T-cell (primary cell): Measurements from ENCODE around the gene MRPL48. TPM values are rescaled to one million over a fixed set of nuclear protein-coding genes. Genes with fewer than 3 reads are reported as not detected.
A peak's percentile ranks its signal among the peaks of the same experiment; 100 is the strongest.

Experiments used
- ATAC-seq, 4 experiments: fragments of 200-7000 bp in 3 of 4; fragments of 150-1000 bp in 1 of 4; cut with Tn5 transposase; replicated peaks in 1 of 4; 1 replicate in 3 of 4; 2 replicates in 1 of 4; pipeline ENCODE4 v1.10.0; 2021; ENCODE audit warnings: moderate library complexity in 3 of 4, mild to moderate bottlenecking in 2 of 4, moderate number of reproducible peaks in 1 of 4
- CTCF ChIA-PET, 2 donors: fragments of 300-600 bp; sonication (Branson Sonifier 250); formaldehyde crosslinking; loops; one replicate each; lab custom pipeline; 2022; ENCODE audit warnings: antibody characterized with exemption in 2 of 2; lab: Charles Lee
- POLR2A ChIA-PET, 2 donors: fragments of 300-600 bp; sonication (Branson Sonifier 250); formaldehyde crosslinking; loops; one replicate each; lab custom pipeline; 2022; ENCODE audit warnings: antibody characterized with exemption in 2 of 2; lab: Charles Lee
- DNase-seq, 35 experiments: peaks; one replicate each; pipeline versions ENCODE4 v3.0.0 to v3.0.0-alpha.2; 2013 to 2023
- H3K27ac ChIP-seq: one replicate; pipeline ENCODE4 v1.5.1; 2013; ENCODE audit warnings: low read length
- H3K27me3 ChIP-seq, 2 experiments: replicated peaks in 1 of 2; 1 replicate in 1 of 2; 2 replicates in 1 of 2; pipeline versions ENCODE4 v1.6.1 to v1.7.0; 2013; ENCODE audit warnings: low read length in 1 of 2, mixed read lengths in 1 of 2; ENCODE audit not compliant: control insufficient read depth in 2 of 2, insufficient read depth in 2 of 2; ENCODE audit errors: extremely low read depth in 1 of 2
- H3K36me3 ChIP-seq, 2 donors: 1 replicate in 1 of 2; 2 replicates in 1 of 2; pipeline versions ENCODE4 v1.6.1 to v1.7.0; 2013; ENCODE audit warnings: low read length in 1 of 2; ENCODE audit not compliant: control insufficient read depth in 2 of 2, insufficient read depth in 1 of 2; ENCODE audit errors: extremely low read depth in 1 of 2
- H3K4me1 ChIP-seq, 2 experiments: 1 replicate in 1 of 2; 2 replicates in 1 of 2; pipeline versions ENCODE4 v1.6.1 to v1.7.0; 2013; ENCODE audit warnings: low read length in 2 of 2, mixed read lengths in 1 of 2; ENCODE audit not compliant: insufficient read depth in 2 of 2, control insufficient read depth in 1 of 2; ENCODE audit errors: extremely low read depth in 1 of 2
- H3K4me3 ChIP-seq, 2 donors: 1 replicate in 1 of 2; 2 replicates in 1 of 2; pipeline versions ENCODE4 v1.5.1 to v1.7.0; 2013; ENCODE audit warnings: mild to moderate bottlenecking in 2 of 2, low read length in 1 of 2, moderate library complexity in 1 of 2; ENCODE audit not compliant: control insufficient read depth in 1 of 2; ENCODE audit errors: extremely low read depth in 1 of 2
- H3K9me3 ChIP-seq: 2 replicates; pipeline ENCODE4 v1.7.0; 2013
- H3K27ac Mint-ChIP-seq, 2 donors: one replicate each; pipeline ENCODE4 v1.8.0; 2020 to 2021; ENCODE audit warnings: mild to moderate bottlenecking in 2 of 2, mixed read lengths in 2 of 2
- H3K27me3 Mint-ChIP-seq, 2 donors: one replicate each; pipeline ENCODE4 v1.8.0; 2021 to 2022; ENCODE audit warnings: mixed read lengths in 2 of 2
- H3K36me3 Mint-ChIP-seq: one replicate; pipeline ENCODE4 v1.8.0; 2021; ENCODE audit warnings: mixed read lengths
- H3K4me1 Mint-ChIP-seq, 3 donors: one replicate each; pipeline ENCODE4 v1.8.0; 2020 to 2022; ENCODE audit warnings: mixed read lengths in 3 of 3, mild to moderate bottlenecking in 1 of 3
- H3K4me3 Mint-ChIP-seq, 3 donors: one replicate each; pipeline ENCODE4 v1.8.0; 2020 to 2022; ENCODE audit warnings: mild to moderate bottlenecking in 3 of 3, mixed read lengths in 3 of 3, moderate library complexity in 3 of 3
- H3K9me3 Mint-ChIP-seq, 3 donors: one replicate each; pipeline ENCODE4 v1.8.0; 2020 to 2022; ENCODE audit warnings: mixed read lengths in 3 of 3
- WGBS: methylation state at CpG from one replicate; pipeline ENCODE4 v1.1.5; 2013; ENCODE audit warnings: missing lambda C conversion rate; ENCODE audit not compliant: insufficient coverage; 5-methylcytosine and 5-hydroxymethylcytosine counted together
- total RNA-seq, 35 experiments: library from RNA in 6 of 35; stranded (reverse) in 6 of 35; fragments of 120-200 nt in 1 of 35; gene quantifications; one replicate each; pipeline versions ENCODE4 v1.2.1 to v1.2.4 and lab custom pipeline; 2013 to 2026

Gene MRPL48
- total RNA-seq, 5 donors from 2014 or later (not counting 1 experiment from before 2014, with no cell fraction given) = 21.9 to 26.6 (median 25.7) TPM

- Mint-ChIP-seq H3K4me1 (no peaks in the 10 kb centered on the region), H3K27me3 (no peaks in the 10 kb centered on the region)
- POLR2A ChIA-PET = no interaction called here
These were observed 72.0 kb downstream of the MRPL48 start for GRCh38 chr11:73859671-73860070.

GRCh38 chr11:73860202-73860601, 72.5 kb downstream of the MRPL48 start:
- Histone ChIP-seq H3K36me3 (peaks cover 2 to 28% of the 10 kb centered on the region in 2 donors), H3K9me3 (no peaks in the 10 kb centered on the region), H3K4me3 (no peak overlapping the region), H3K4me1 (no peaks in the 10 kb centered on the region), H3K27ac (no peak overlapping the region), H3K27me3 (no peaks in the 10 kb centered on the region)
- no peaks in the 10 kb centered on the region for H3K4me1 Mint-ChIP-seq
- H3K4me3 Mint-ChIP-seq = no peak overlapping the region
- CTCF ChIA-PET = no interaction called here
- DNase-seq (no peak), ATAC-seq (no peak)
- POLR2A ChIA-PET = no interaction called here
- H3K9me3 Mint-ChIP-seq = no peaks in the 10 kb centered on the region
- no peak overlapping the region for H3K27ac Mint-ChIP-seq
- peaks cover 46% of the 10 kb centered on the region for H3K36me3 Mint-ChIP-seq
- H3K27me3 Mint-ChIP-seq = no peaks in the 10 kb centered on the region
- 100% methylated on average over 1 of the region's 2 CpGs for WGBS

More at GRCh38 chr11:73859671-73860070, 72.0 kb downstream of the MRPL48 start:
- Mint-ChIP-seq H3K27ac (no peak overlapping the region), H3K36me3 (peaks cover 46% of the 10 kb centered on the region), H3K9me3 (no peaks in the 10 kb centered on the region), H3K4me3 (no peak overlapping the region)
- H3K27ac ChIP-seq = no peak overlapping the region
- no CpG with 5 or more reads among the region's 2 CpGs for whole genome bisulfite sequencing
- no peaks in the 10 kb centered on the region for H3K27me3 ChIP-seq
- CTCF ChIA-PET = no interaction called here
- no peak for ATAC-seq
- H3K4me3 ChIP-seq = no peak overlapping the region
- H3K4me1 ChIP-seq = no peaks in the 10 kb centered on the region
- peaks cover 3 to 31% of the 10 kb centered on the region in 2 donors for H3K36me3 ChIP-seq
- DNase-seq = no peak
- H3K9me3 ChIP-seq = no peaks in the 10 kb centered on the region

GRCh38 chr11:73862986-73863385, 75.3 kb downstream of the MRPL48 start:
- POLR2A ChIA-PET = interaction anchor here in 1 of 2 donors (0.6 kb wide), 1 partner anchor 11 kb away, joined by 3 read pairs; no protein-coding TSS in a partner anchor
- no peak for ATAC-seq
- Histone ChIP-seq H3K9me3 (no peaks in the 10 kb centered on the region), H3K4me3 (no peak overlapping the region), H3K4me1 (no peaks in the 10 kb centered on the region), H3K36me3 (peaks cover 7 to 28% of the 10 kb centered on the region in 2 donors), H3K27ac (no peak overlapping the region), H3K27me3 (no peaks in the 10 kb centered on the region)
- 90% methylated on average over 2 of the region's 4 CpGs for whole genome bisulfite sequencing
- no peaks in the 10 kb centered on the region for H3K27me3 Mint-ChIP-seq
- no peaks in the 10 kb centered on the region for H3K4me1 Mint-ChIP-seq
- H3K9me3 Mint-ChIP-seq = no peaks in the 10 kb centered on the region
- H3K27ac Mint-ChIP-seq = no peak overlapping the region
- H3K36me3 Mint-ChIP-seq = peaks cover 41% of the 10 kb centered on the region
- CTCF ChIA-PET = no interaction called here
- DNase-seq = no peak
- no peak overlapping the region for H3K4me3 Mint-ChIP-seq

GRCh38 chr11:73866095-73866579, 78.5 kb downstream of the MRPL48 start:
- Histone ChIP-seq H3K4me3 (no peak overlapping the region), H3K4me1 (no peaks in the 10 kb centered on the region), H3K36me3 (peaks cover 7 to 31% of the 10 kb centered on the region in 2 donors), H3K27ac (no peak overlapping the region), H3K27me3 (no peaks in the 10 kb centered on the region), H3K9me3 (no peaks in the 10 kb centered on the region)
- Mint-ChIP-seq H3K4me3 (no peak overlapping the region), H3K36me3 (peaks cover 22% of the 10 kb centered on the region), H3K27ac (no peak overlapping the region), H3K27me3 (no peaks in the 10 kb centered on the region), H3K9me3 (no peaks in the 10 kb centered on the region), H3K4me1 (no peaks in the 10 kb centered on the region)
- ChIA-PET POLR2A (interaction anchor here in 1 of 2 donors (0.6 kb wide), 2 partner anchors 13 to 72 kb away, joined by 3 to 5 read pairs; no protein-coding TSS in a partner anchor), CTCF (interaction anchor here in 1 of 2 donors (0.6 to 0.7 kb wide), 2 partner anchors 492 to 592 kb away, joined by 3 to 4 read pairs; no protein-coding TSS in a partner anchor)
- DNase-seq (no peak), ATAC-seq (no peak)
- WGBS = no CpG with 5 or more reads among the region's 5 CpGs

- H3K36me3 ChIP-seq = peaks cover 7 to 31% of the 10 kb centered on the region in 2 donors
- 100% methylated on average over 1 of the region's 2 CpGs for WGBS
- Mint-ChIP-seq H3K27ac (no peak overlapping the region), H3K9me3 (no peaks in the 10 kb centered on the region), H3K27me3 (no peaks in the 10 kb centered on the region), H3K36me3 (peaks cover 21% of the 10 kb centered on the region), H3K4me3 (no peak overlapping the region), H3K4me1 (no peaks in the 10 kb centered on the region)
- ChIA-PET CTCF (interaction anchor here in 1 of 2 donors (0.6 kb wide), 1 partner anchor 592 kb away, joined by 3 read pairs; no protein-coding TSS in a partner anchor), POLR2A (interaction anchor here in 1 of 2 donors (0.6 kb wide), 1 partner anchor 13 kb away, joined by 3 read pairs; no protein-coding TSS in a partner anchor)
- no peak overlapping the region for H3K4me3 ChIP-seq
- H3K27me3 ChIP-seq = no peaks in the 10 kb centered on the region
- H3K9me3 ChIP-seq = no peaks in the 10 kb centered on the region
- DNase-seq = no peak
- H3K4me1 ChIP-seq = no peaks in the 10 kb centered on the region
- ATAC-seq = no peak
- H3K27ac ChIP-seq = no peak overlapping the region
These were observed 78.9 kb downstream of the MRPL48 start for GRCh38 chr11:73866586-73866996.

GRCh38 chr11:73869332-73869949, 81.8 kb downstream of the MRPL48 start:
- DNase-seq (no peak), ATAC-seq (no peak)
- Mint-ChIP-seq H3K27ac (peak overlapping the region; percentile 27 to 48), H3K4me1 (peaks cover 8 to 9% (median 9%) of the 10 kb centered on the region in 3 donors), H3K9me3 (no peaks in the 10 kb centered on the region), H3K4me3 (no peak overlapping the region), H3K36me3 (peaks cover 16% of the 10 kb centered on the region), H3K27me3 (no peaks in the 10 kb centered on the region)
- Histone ChIP-seq H3K27me3 (no peaks in the 10 kb centered on the region), H3K36me3 (peaks cover 14 to 34% of the 10 kb centered on the region in 2 donors), H3K9me3 (no peaks in the 10 kb centered on the region), H3K27ac (no peak overlapping the region), H3K4me3 (no peak overlapping the region), H3K4me1 (no peaks in the 10 kb centered on the region)
- no CpG with 5 or more reads among the region's 1 CpG for WGBS
- ChIA-PET CTCF (interaction anchor here in 1 of 2 donors (0.6 kb wide), 2 partner anchors 95 to 832 kb away, joined by 3 to 5 read pairs; no protein-coding TSS in a partner anchor), POLR2A (interaction anchor here in 1 of 2 donors (0.6 to 1.0 kb wide), 2 partner anchors 11 to 44 kb away, joined by 3 read pairs; no protein-coding TSS in a partner anchor)
